Measurements from ENCODE around the gene RPSA. TPM values are rescaled to one million over a fixed set of nuclear protein-coding genes. Genes with fewer than 3 reads are reported as not detected.

The RPSA gene

Small RNAs within 50 kb of the gene (small RNA-seq; reads per million reads assigned to genes)
- gene SNORA6 (not detected), gene SNORA62 (not detected)

All from skeletal muscle satellite cell (primary cell).